ENCODE results near the gene HDAC11. TPM values are rescaled to one million over a fixed set of nuclear protein-coding genes. Genes with fewer than 3 reads are reported as not detected.
A peak's percentile ranks its signal among the peaks of the same experiment; 100 is the strongest.

The HDAC11 gene
- total RNA-seq, 1 donor from 2014 or later: 14.4 TPM

DNA sequence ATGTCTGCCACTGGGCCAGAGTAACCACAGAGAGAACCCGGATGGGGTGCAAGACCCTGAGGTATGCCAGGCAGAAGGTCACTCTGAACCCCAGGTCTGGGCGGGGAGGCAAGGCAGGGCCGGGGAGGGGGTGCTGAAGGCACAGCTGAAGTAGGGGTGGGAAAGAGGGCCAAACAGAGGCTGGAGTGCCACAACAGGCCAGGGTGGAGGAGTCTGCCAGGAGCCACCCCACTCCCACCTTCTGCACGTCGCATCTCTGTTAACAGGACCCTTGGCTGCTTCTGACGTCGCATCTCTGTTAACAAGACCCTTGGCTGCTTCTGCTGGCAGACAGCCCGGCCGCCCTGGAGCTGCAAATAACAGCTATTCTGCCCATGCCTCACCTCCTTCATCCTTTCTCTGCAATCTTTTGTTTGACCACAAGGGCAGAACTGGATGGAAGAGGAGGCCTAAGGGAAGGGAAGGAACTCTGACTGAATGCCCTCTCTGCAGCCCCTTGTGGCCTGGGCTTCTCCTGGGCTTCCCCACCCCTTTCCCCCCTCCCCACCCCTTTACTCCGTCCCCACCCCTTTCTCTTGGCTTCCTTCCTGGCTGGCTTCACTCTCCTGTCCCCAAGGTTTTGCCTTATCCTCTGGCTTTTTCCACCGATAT, 48.2 kb downstream of the HDAC11 start:
- Mint-ChIP-seq H3K4me1 (ENCODE audit: low read depth) (no peaks in the 10 kb centered on the region), H3K36me3 (ENCODE audit: insufficient read depth) (no peaks in the 10 kb centered on the region), H3K27me3 (peaks cover 14% of the 10 kb centered on the region), H3K4me3 (ENCODE audit: low read depth) (no peak overlapping the region), H3K27ac (no peak overlapping the region), H3K9me3 (ENCODE audit: low read depth) (no peaks in the 10 kb centered on the region)
- TF ChIP-seq, protein P1, sequence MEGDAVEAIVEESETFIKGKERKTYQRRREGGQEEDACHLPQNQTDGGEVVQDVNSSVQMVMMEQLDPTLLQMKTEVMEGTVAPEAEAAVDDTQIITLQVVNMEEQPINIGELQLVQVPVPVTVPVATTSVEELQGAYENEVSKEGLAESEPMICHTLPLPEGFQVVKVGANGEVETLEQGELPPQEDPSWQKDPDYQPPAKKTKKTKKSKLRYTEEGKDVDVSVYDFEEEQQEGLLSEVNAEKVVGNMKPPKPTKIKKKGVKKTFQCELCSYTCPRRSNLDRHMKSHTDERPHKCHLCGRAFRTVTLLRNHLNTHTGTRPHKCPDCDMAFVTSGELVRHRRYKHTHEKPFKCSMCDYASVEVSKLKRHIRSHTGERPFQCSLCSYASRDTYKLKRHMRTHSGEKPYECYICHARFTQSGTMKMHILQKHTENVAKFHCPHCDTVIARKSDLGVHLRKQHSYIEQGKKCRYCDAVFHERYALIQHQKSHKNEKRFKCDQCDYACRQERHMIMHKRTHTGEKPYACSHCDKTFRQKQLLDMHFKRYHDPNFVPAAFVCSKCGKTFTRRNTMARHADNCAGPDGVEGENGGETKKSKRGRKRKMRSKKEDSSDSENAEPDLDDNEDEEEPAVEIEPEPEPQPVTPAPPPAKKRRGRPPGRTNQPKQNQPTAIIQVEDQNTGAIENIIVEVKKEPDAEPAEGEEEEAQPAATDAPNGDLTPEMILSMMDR (IDR thresholded peaks at IDR 0.05; ENCODE audit: unreplicated experiment): peak; percentile 52
- no peak for DNase-seq (ENCODE audit: low spot score, unreplicated experiment)

DNA sequence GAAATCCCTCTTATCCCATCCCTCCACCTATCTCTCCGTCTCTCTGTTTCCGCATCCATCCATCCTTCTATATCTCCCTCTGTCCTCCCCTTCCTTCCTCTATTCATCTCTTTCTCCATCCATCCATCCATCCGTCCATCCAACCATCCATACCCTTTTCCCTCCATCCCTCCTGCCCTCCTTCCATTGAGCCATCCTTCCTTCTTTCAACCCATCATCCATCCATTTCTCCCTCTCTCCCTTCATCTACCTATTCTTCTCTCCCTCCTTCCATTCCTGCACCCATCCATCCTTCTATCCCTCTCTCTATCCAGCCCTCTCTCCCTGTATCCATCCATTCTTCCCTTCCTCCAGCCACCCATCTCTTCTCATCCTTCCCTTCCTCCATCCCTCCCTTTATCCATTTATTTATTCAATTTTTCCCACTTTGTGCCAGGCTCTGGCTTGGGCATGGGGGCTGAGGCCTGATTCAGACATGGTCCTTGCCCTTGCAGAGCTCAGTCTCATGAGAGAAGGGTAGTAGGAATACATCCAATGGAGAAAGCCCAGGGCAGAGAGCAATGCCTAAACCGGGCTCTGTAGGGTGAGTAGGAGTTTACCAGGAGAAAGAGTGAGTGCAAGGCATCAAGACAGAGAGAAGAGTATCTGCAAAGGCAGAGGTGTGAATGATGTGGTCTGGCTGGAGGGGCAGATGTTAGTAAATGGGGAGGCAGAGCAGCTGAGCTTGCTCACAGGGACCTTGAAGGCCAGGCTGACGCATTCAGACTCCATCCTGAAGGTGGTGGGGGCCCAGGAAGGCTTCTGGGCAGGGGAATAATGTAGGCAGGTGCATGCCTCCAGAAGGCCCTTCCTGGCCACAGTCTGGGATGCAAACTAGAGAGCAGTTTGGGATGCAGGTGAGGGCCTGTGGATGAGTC, 49.3 kb downstream of the HDAC11 start:
- H3K27ac Mint-ChIP-seq: no peak overlapping the region
- no peak for DNase-seq (ENCODE audit: low spot score, unreplicated experiment)
- H3K4me3 Mint-ChIP-seq (ENCODE audit: low read depth): no peak overlapping the region
- TF ChIP-seq, protein P1 (IDR thresholded peaks at IDR 0.05; ENCODE audit: unreplicated experiment): no peak
- no peaks in the 10 kb centered on the region for H3K9me3 Mint-ChIP-seq (ENCODE audit: low read depth)
- H3K4me1 Mint-ChIP-seq (ENCODE audit: low read depth): no peaks in the 10 kb centered on the region
- peaks cover 19% of the 10 kb centered on the region for H3K27me3 Mint-ChIP-seq
- no peaks in the 10 kb centered on the region for H3K36me3 Mint-ChIP-seq (ENCODE audit: insufficient read depth)

DNA sequence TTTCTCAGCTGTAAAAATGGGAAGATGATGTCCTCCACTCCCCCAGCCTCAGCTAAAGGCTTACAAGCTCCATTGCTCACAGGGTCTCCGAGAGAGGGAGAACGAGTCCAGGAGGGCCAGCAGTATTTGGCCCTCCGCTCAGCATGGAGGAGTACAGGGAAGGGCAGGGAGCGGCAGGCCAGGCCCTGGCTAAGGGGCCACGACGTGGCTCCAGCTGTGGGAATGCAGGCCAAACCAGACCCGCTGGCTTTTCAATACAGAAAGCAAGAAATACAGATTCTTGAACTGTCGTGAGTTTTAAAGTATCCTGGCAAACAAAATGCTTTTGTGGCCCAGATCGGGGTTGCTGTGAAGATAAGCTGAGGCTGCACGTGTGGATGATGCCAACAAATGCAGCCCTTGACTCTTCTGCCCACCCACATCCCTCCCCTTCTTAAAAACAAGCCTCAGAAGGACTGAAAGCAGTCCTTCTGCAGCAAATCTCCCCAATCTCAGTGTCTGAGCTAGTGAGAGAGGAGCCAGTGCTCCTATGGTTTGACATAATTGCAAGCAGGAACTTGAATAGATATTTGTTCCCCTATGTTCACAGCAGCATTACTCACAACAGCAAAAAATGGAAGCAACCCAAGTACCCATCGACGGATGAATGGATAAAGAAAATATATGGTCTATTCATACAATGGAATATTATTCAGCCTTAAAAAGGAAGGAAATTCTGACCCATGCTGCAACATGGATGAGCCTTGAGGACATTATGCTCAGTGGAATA, 50.3 kb downstream of the HDAC11 start:
- Mint-ChIP-seq H3K36me3 (ENCODE audit: insufficient read depth) (no peaks in the 10 kb centered on the region), H3K4me1 (ENCODE audit: low read depth) (no peaks in the 10 kb centered on the region), H3K9me3 (ENCODE audit: low read depth) (no peaks in the 10 kb centered on the region), H3K27ac (no peak overlapping the region), H3K27me3 (peaks cover 26% of the 10 kb centered on the region), H3K4me3 (ENCODE audit: low read depth) (no peak overlapping the region)
- DNase-seq (ENCODE audit: low spot score, unreplicated experiment): no peak
- TF ChIP-seq, protein P1 (IDR thresholded peaks at IDR 0.05; ENCODE audit: unreplicated experiment): no peak

DNA sequence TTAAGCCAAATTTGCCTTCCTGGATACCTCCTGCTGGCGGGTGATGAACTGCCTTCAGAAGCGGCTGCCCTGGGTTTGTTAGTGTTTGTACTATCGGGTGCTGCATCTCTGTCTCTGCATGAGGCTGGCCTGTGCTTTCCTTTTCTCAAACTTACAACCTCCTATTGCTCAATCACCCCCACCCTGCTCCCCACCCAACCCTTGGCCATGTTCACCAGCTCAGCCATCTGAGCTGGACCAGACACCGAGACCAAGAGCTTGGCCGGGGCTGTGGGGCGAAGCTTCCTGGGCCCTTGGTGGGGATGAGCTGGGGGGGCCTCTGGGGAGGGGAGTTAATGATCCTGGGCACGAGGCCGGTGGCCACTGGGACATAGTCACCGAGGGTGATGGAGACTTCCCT, 52.0 kb downstream of the HDAC11 start:
- H3K36me3 Mint-ChIP-seq (ENCODE audit: insufficient read depth): no peaks in the 10 kb centered on the region
- no peak for DNase-seq (ENCODE audit: low spot score, unreplicated experiment)
- H3K27ac Mint-ChIP-seq: no peak overlapping the region
- H3K4me3 Mint-ChIP-seq (ENCODE audit: low read depth): no peak overlapping the region
- no peaks in the 10 kb centered on the region for H3K4me1 Mint-ChIP-seq (ENCODE audit: low read depth)
- peaks cover 26% of the 10 kb centered on the region for H3K27me3 Mint-ChIP-seq
- no peaks in the 10 kb centered on the region for H3K9me3 Mint-ChIP-seq (ENCODE audit: low read depth)
- TF ChIP-seq, protein P1 (IDR thresholded peaks at IDR 0.05; ENCODE audit: unreplicated experiment): no peak

- peaks cover 26% of the 10 kb centered on the region for H3K27me3 Mint-ChIP-seq
- H3K4me1 Mint-ChIP-seq (ENCODE audit: low read depth): no peaks in the 10 kb centered on the region
- no peaks in the 10 kb centered on the region for H3K36me3 Mint-ChIP-seq (ENCODE audit: insufficient read depth)
- no peak overlapping the region for H3K4me3 Mint-ChIP-seq (ENCODE audit: low read depth)
- H3K27ac Mint-ChIP-seq: no peak overlapping the region
- no peak for DNase-seq (ENCODE audit: low spot score, unreplicated experiment)
- peaks cover 3% of the 10 kb centered on the region for H3K9me3 Mint-ChIP-seq (ENCODE audit: low read depth)
- TF ChIP-seq, protein P1 (IDR thresholded peaks at IDR 0.05; ENCODE audit: unreplicated experiment): no peak
These were observed 52.5 kb downstream of the HDAC11 start for GRCh38 chr3:13532631-13533030.
